Cortex of kidney (tissue), 1 donor: Measurements from ENCODE around the gene CISH.

Experiments used
- DNase-seq: peaks from one replicate; lab custom pipeline; 2025; lab: John Stamatoyannopoulos, UW

The CISH gene

DNA sequence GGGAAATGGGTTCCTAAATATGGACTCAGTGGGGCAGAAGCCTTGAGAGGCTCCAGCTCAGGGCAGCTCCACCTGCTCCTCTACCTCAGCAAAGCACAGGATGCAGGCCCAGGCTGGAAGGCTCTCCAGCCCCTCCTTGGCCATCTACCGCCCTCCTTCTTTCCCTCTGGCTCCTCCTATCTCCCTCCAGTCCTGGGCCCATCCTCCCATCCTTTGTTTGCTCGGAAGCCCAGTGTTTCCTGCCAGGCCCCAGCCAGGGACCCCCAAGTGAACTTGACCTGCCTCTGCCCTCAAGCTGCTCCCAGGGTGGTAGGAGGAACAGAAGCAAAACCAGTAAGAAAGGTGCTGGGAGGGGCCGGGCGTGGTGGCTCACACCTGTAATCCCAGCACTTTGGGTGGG is 25.4 kb upstream of the CISH start:
- DNase-seq: no peak

DNA sequence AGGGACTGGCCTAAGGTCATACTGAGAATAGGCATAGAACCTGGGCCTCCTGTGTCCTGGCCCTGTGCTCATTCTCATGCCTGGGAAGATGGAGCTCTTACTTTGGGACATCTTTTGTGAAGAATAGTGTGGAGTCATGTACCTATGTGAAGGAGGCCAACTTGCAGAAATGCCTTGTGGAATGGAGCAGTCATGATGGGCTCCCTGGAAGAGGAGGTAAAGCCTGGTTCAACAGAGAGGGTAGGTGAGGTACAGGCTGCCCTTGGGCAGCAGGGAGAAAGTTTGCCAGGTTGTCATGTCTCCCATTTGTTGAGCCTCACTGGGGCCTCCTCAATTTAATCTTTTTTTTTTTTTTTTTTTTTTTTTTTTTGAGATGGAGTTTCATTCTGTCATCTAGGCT is 23.5 kb upstream of the CISH start:
- DNase-seq: no peak

GRCh38 chr3:50633230-50633790 is 21.7 kb upstream of the CISH start:
- no peak for DNase-seq

- DNase-seq: no peak
Measured at GRCh38 chr3:50632450-50632849, 20.9 kb upstream of the CISH start.

- DNase-seq: no peak
Measured at GRCh38 chr3:50630877-50631276, 19.3 kb upstream of the CISH start.

- no peak for DNase-seq
Measured at GRCh38 chr3:50630394-50630793, 18.8 kb upstream of the CISH start.

DNA sequence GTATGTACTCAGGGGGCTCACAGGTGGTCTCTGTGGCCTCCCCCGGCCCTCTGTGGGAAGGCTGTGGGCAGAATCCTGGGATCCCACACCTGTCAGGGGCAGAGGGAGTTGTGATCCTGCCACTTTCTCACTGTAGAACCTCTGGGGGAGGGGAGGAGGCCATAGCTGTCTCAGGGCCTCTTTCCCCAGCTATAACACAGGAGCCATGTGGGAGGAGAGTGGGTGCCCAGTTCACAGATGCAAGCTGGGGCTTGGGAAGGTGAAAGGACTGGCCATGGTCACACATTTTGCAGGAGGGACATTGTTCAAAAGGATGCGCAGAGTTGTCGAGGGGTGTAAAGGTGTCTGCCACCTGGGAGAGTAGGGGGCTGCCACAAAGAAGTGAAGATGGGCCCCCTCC is 17.0 kb upstream of the CISH start:
- no peak for DNase-seq

GRCh38 chr3:50627407-50628051 is 16.0 kb upstream of the CISH start:
- DNase-seq: no peak

GRCh38 chr3:50626401-50626800 is 14.8 kb upstream of the CISH start:
- no peak for DNase-seq

DNA sequence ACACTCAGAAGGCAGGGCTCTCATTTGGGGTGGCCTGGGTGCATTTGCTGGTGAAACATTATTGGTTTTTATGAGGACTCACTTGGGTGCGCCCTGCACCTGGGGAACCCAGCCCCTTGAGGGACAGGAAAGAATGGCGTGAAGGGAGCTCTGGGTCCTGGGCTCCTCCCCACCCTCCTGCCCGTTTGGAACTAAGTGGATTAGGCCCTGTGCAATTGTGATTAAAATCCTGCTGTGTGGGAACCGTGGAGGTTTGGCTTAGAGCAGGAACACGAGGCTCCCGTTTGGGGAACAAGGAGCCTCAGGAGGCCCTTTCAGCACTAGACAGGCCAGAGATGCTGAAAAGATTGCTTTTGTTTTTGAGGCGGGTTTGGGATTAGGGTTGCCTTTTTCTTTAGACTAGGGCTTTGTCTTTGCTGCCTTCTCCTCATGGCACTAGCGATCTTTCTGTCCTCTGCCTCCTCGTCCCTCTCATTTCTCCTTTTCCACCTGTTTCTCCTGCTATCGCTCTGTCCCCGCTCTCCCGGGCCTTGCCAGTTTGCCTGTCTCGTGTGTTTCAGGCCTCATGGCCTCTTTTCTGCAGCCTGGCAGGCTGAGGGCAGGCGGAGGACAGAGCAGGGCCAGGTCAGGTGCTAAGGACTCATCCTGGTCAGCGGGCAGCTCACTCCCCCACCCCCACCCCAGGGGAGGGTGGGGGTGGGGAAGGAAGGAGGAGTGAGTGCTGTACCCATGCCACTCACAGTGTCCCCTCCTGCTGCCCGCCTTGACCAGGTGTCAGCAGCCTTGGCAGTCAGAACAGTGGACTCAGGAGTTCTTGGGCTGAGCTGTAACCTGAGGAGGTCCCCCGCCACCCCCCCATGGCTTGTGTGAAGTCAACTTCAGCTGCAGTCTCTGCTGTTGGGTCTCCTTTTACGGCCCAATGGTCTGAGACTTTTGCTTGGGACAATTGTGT is 13.9 kb upstream of the CISH start:
- DNase-seq: no peak

DNA sequence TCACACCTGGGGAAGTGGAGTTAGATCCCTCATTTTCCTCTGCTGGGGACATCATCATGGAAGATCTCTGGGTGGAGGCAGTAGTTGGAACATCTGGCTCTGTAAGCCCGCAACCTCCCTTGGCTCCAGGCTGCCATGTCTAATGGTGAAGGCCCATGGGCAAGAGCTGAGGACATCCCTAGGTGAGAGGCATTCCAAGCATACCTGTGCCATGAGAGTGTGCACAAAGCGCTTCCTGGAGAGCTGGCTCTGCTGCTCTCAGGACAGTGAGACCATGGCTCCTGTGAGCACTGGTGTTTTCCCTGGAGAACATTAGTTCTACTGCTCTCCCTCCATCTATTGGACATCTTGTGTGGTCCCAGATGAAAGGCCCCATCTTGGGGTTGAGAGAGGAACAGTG is 13.1 kb upstream of the CISH start:
- DNase-seq: no peak

DNA sequence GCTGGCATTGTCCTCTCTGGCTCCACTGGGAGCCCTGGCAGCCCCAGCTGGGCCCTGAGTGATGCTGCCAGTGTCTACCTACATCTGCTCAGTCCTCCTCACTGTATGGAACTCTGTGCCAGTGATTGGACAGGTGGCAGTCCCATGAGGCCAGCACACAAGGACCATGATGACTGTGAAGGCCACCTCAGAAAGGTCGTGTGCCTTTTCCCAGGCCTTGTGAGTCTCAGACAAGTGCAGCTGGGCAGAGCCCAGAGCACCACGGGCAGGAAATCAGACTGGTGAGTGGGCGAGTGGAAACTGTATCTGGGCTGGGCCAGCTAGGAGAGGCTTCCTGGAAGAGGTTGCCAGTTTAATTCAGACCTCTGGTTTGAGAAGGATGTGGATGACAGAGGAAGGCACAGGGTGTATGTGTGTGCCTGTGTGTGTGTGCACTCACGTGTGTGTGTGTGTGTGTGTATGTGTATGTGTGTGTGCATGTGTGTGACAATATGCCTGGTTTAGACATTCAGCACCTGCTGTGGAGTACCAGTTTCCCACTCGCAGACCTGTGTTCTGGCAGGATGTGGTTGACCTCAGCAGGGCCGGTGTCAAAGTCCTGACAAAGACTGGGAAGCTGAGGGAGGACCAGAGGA is 12.4 kb upstream of the CISH start:
- no peak for DNase-seq

GRCh38 chr3:50622881-50623280 is 11.3 kb upstream of the CISH start:
- DNase-seq: no peak

DNA sequence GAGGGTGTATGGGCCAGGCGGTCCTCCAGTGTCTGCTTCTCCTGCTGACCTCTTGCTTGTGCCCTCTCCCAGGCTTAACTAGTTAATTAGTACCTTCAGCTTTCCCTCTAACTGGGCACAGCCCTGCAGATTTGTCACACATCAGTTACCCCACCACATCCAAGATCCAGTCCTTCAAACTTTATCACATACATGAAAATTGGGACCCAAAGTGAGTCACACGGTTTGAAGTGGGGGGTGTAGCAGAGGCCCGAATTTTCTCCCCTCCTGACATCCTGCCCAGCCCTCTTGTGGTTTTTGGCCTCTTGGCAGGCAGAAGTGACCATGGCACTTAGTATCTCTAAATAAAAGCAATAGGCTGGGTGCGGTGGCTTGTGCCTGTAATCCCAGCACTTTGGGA is 9.2 kb upstream of the CISH start:
- no peak for DNase-seq

DNA sequence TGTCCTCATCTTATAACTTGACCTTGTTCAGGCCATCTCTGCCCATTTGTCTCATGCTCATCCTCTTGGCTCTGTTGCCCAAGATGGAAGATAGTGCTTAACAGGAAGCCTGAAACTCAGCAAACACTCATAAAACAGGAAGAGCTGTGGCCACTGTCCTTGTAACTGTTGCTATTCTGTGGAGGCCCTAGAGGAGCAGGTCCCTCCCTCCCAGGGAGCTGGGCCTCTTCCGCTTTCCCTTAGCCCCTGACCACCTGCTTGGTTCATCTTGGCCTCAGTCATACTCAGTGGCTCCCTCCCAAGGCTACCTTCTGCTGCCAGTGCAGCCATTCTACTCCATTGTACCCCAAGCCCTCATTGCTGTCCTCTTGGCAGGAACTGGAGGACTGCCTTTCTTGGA is 8.8 kb upstream of the CISH start:
- DNase-seq: no peak

DNA sequence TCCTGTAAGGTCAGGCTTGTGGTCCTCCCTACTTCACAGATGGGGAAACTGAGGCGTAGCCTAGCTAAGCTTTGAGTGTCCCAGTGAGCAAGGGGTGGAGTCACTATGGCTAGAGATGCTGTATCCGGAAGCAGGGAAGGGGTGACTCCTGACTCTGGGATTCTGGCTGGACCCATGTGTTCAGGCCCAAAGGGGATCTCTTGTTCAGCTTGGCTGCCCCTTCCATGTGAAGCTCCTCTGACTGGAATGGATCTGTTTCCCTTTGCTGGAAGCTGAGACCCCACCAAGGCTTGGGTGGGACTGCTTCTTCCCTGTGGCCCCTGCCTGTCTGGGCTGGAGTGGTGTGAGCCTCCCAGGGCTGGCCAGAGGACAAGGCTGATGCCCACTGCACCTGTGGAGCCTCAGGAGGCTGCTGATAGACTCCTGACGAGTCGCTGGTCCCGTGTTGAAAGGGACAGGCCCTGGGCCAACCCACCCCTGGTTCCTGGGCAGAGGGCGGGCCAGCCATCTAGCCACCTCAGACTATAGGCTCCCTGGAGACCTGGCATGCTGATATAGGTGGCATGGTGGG is 6.4 kb upstream of the CISH start:
- no peak for DNase-seq

DNA sequence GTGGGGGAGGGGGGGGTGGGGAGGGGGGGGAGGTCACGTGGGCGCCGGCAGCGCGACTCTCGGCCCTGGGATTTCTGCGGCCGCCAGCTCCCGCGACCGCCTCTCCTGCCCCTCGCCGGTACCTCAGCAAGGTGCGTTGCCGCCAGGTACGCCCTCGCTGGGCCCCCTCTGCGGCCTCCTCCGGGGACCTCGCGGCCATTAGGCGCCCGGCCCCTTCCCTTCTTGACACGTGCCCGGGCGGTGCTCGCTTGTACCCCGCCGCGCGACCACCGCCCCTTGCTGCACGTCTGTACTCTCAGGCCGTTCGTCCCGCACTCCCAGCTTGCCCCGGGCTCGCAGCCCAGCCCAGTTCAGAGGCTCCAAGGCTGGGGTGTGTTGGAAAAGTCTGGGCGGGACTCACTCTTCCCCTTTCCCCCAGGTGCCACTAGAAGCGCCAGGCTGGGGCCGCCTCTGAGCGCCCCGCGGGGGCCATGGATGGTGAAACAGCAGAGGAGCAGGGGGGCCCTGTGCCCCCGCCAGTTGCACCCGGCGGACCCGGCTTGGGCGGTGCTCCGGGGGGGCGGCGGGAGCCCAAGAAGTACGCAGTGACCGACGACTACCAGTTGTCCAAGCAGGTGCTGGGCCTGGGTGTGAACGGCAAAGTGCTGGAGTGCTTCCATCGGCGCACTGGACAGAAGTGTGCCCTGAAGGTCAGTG is 5.7 kb upstream of the CISH start, which contains the start of gene MAPKAPK3:
Gene MAPKAPK3, plus strand, starts transcription at position 56 of the 696 bp plus-strand sequence. Its CDS starts 415 bp downstream, at position 471.
- no peak for DNase-seq

GRCh38 chr3:50616770-50617095 is 5.2 kb upstream of the CISH start:
- DNase-seq: no peak

DNA sequence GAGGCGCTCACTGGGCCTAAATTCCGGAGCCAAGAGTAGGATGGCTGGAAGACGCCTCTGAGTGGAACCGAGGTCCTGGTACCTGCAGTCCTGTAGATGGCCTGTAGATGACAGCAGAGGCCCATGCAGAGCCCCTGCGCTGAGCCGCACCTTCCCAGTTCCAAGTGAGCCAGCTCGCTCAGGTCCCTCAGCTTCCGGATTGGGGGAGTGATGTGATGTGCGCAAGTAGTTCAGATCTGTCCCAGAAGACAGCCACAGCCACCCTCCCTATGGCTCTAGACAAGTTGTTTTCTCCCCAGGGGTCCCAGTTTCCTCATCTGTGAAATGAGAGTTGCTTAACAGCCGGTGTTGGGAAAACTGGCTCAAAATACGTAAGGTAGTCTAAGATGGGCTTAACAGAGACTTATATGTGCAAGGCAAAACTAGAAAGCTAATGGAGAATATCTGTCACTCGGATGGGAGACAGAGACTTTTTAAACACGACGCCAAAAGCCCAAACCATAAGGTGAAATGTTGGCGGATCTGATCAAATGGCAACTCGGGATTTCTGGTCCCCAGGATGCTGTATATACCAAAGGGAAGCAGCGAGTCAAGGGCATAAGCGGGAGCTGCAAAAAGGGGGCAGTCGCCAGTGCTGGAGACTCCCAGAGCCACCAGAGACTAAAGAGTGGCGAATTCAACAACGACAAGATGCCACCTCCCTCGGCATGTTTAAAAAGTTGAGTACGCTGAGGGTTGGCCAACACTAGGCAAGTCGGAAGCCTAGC is 4.6 kb upstream of the CISH start:
- DNase-seq: no peak

DNA sequence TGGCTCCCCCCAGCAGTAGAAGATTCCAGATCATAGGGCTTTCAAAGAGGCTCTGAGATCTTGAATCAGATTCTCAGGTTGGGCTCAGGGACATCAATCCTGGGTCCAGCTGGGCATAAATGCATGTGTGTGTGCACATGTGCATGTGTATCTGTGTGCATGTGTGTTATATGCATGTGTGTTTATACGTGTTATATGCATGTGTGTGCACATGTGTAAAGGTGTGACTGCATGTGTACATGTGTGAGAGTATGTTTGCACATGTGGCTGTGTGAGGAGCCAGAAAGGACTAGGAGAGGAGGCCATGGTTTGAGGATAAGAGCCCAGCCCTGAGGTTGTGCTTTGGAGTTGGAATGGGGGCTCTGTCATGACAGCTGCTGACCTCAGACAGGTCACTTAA is 3.6 kb upstream of the CISH start:
- DNase-seq: no peak
